SKM-1 (cell line): ENCODE results near the gene CD37.
"Not testable (repeated sequence)": the region's sequence is repeated elsewhere in the genome, so short reads cannot be mapped to it uniquely, and the experiment has no call there.

Source experiments
- DNase-seq: peaks from one replicate; lab custom pipeline; 2025; ENCODE audit not compliant: unreplicated experiment; lab: John Stamatoyannopoulos, UW

The CD37 gene

GRCh38 chr19:49335071-49335783 lies at the start of gene CD37:
TSS of gene CD37 (plus strand) at chr19:49335406. CDS start at chr19:49335541, 135 bp downstream.
- peak; percentile 64 for DNase-seq

- no peak for DNase-seq
Measured at GRCh38 chr19:49287141-49287770, 48.0 kb upstream of the CD37 start.

- DNase-seq: not testable (repeated sequence)
Measured at GRCh38 chr19:49288205-49288604, 47.0 kb upstream of the CD37 start.

- DNase-seq: not testable (repeated sequence)
Measured at GRCh38 chr19:49289286-49289685, 45.9 kb upstream of the CD37 start.

- DNase-seq: no peak
Measured at GRCh38 chr19:49290517-49290916, 44.7 kb upstream of the CD37 start.

GRCh38 chr19:49294401-49294800 lies 40.8 kb upstream of the CD37 start:
- DNase-seq: no peak

GRCh38 chr19:49295208-49295880 lies 39.9 kb upstream of the CD37 start:
- no peak for DNase-seq

GRCh38 chr19:49297403-49297802 lies 37.8 kb upstream of the CD37 start:
- no peak for DNase-seq

GRCh38 chr19:49298653-49299052 lies 36.6 kb upstream of the CD37 start:
- not testable (repeated sequence) for DNase-seq

- DNase-seq: peak; percentile 25
Measured at GRCh38 chr19:49301165-49301865, 33.9 kb upstream of the CD37 start.

GRCh38 chr19:49301866-49302252 lies 33.3 kb upstream of the CD37 start:
- no peak for DNase-seq

GRCh38 chr19:49306734-49307133 lies 28.5 kb upstream of the CD37 start:
- DNase-seq: not testable (repeated sequence)

GRCh38 chr19:49309087-49309486 lies 26.1 kb upstream of the CD37 start:
- DNase-seq: no peak

GRCh38 chr19:49315111-49315510 lies 20.1 kb upstream of the CD37 start:
- DNase-seq: no peak

GRCh38 chr19:49316284-49316683 lies 18.9 kb upstream of the CD37 start:
- no peak for DNase-seq

GRCh38 chr19:49318296-49318695 lies 16.9 kb upstream of the CD37 start:
- no peak for DNase-seq

GRCh38 chr19:49324801-49325576 lies 10.2 kb upstream of the CD37 start, which contains the start of gene SLC6A16:
TSS of gene SLC6A16 (minus strand) at chr19:49325191. CDS start at chr19:49311347, 13,844 bp downstream.
- no peak for DNase-seq

GRCh38 chr19:49325756-49326155 lies 9.4 kb upstream of the CD37 start:
- not testable (repeated sequence) for DNase-seq

GRCh38 chr19:49326165-49326704 lies 9.0 kb upstream of the CD37 start:
- no peak for DNase-seq

GRCh38 chr19:49327878-49328544 lies 7.2 kb upstream of the CD37 start:
- no peak for DNase-seq
